RWPE2 (cell line): ENCODE data around the gene TDRD1.

Experiments used
- ATAC-seq: fragments of 200-7000 bp; cut with Tn5 transposase; 3 replicates; pipeline ENCODE4 v1.9.1; 2021; ENCODE audit warnings: low read depth
- DNase-seq: peaks from one replicate; pipeline ENCODE4 v3.0.0-alpha.2; 2020; ENCODE audit warnings: low spot score
- H3K27ac ChIP-seq: fragments of 450-650 bp; 2 replicates; pipeline ENCODE4 v1.5.1; 2017; ENCODE audit warnings: mild to moderate bottlenecking; ENCODE audit not compliant: poor library complexity, severe bottlenecking
- H3K27me3 ChIP-seq: fragments of 250-450 bp; sonication (Bioruptor Pico); 2 replicates; pipeline ENCODE4 v1.5.1; 2021; ENCODE audit warnings: mild to moderate bottlenecking, moderate library complexity; ENCODE audit not compliant: insufficient read depth, poor library complexity, severe bottlenecking
- H3K36me3 ChIP-seq: fragments of 250-450 bp; sonication (Bioruptor Pico); 2 replicates; pipeline ENCODE4 v1.5.1; 2020; ENCODE audit warnings: low read depth, mild to moderate bottlenecking, moderate library complexity
- H3K4me1 ChIP-seq: fragments of 250-450 bp; sonication (Bioruptor Pico); 2 replicates; pipeline ENCODE4 v1.5.1; 2021; ENCODE audit warnings: mild to moderate bottlenecking, moderate library complexity; ENCODE audit not compliant: insufficient read depth, poor library complexity, severe bottlenecking
- H3K4me3 ChIP-seq: fragments of 250-450 bp; sonication (Bioruptor Pico); 2 replicates; pipeline ENCODE4 v1.5.1; 2021; ENCODE audit warnings: mild to moderate bottlenecking, moderate library complexity; ENCODE audit not compliant: severe bottlenecking
- H3K9me3 ChIP-seq: fragments of 250-450 bp; sonication (Bioruptor Pico); 2 replicates; pipeline ENCODE4 v1.5.1; 2021; ENCODE audit warnings: mild to moderate bottlenecking, moderate library complexity; ENCODE audit not compliant: severe bottlenecking
- TF ChIP-seq, protein P1 (sequence below): fragments of 450-650 bp; IDR thresholded peaks from one replicate; pipeline ENCODE4 v1.5.1; 2017; ENCODE audit warnings: mild to moderate bottlenecking, moderate library complexity; ENCODE audit not compliant: poor library complexity, severe bottlenecking

Gene TDRD1

DNA sequence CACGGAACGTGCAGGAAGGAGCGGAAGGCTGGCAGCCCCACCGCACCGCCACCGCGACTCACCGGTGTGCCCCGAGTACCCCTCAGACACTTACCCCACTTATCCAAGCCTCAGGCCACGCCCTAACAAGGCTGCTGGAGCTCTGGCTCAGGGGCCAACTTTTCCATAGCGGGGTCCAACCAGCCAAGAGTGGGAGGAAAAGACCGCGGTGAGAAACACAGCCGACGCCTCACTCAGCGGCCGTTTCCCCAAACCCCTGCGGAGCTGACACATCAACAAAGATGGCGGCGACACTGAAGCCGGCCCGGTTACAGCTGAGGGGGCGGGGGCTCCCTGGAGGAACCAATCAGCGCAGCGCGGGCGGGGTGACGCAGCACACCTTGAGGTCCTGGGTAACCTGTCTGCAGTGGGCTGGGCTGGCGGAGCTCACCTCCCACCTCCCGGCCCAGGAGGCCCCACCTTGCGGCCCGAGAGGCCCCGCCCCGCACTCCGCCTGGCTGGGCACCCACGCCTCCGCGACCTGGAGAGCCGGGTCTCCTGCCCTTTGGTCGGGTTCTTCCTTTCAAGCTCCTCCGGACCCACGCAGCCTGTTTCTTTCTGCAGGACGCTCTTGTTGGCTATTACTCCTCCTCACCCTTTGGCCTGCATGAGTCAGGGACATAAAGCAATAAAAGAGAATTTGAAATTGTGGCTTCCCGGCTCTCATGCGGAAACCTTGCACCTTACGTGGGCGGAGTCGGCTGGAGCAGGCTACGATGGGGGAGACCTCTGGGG is 5.0 kb upstream of the TDRD1 start, which contains the start of gene CCDC186:
CCDC186 (minus strand) TSS at position 283 of the 774 bp plus-strand sequence. CDS start 10,935 bp downstream, outside the sequence.
- H3K4me3 ChIP-seq = peak within 1 kb of the TSS; percentile 78
- peak; percentile 97 for ATAC-seq
- DNase-seq = peak; percentile 99
- no peaks in the 10 kb centered on the region for H3K9me3 ChIP-seq
- no peaks in the 10 kb centered on the region for H3K27me3 ChIP-seq
- H3K4me1 ChIP-seq = peaks cover 14% of the 10 kb centered on the region
- H3K36me3 ChIP-seq = peaks cover 12% of the 10 kb centered on the region
- H3K27ac ChIP-seq = peak within 1 kb of the TSS; percentile 47
- TF ChIP-seq, protein P1, sequence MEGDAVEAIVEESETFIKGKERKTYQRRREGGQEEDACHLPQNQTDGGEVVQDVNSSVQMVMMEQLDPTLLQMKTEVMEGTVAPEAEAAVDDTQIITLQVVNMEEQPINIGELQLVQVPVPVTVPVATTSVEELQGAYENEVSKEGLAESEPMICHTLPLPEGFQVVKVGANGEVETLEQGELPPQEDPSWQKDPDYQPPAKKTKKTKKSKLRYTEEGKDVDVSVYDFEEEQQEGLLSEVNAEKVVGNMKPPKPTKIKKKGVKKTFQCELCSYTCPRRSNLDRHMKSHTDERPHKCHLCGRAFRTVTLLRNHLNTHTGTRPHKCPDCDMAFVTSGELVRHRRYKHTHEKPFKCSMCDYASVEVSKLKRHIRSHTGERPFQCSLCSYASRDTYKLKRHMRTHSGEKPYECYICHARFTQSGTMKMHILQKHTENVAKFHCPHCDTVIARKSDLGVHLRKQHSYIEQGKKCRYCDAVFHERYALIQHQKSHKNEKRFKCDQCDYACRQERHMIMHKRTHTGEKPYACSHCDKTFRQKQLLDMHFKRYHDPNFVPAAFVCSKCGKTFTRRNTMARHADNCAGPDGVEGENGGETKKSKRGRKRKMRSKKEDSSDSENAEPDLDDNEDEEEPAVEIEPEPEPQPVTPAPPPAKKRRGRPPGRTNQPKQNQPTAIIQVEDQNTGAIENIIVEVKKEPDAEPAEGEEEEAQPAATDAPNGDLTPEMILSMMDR = no peak

GRCh38 chr10:114174695-114175188 is 4.4 kb upstream of the TDRD1 start:
- peak overlapping the region; percentile 47 for H3K27ac ChIP-seq
- H3K9me3 ChIP-seq = no peaks in the 10 kb centered on the region
- ATAC-seq (peak; percentile 49), DNase-seq (peak; percentile 64)
- peaks cover 14% of the 10 kb centered on the region for H3K4me1 ChIP-seq
- H3K36me3 ChIP-seq = peaks cover 12% of the 10 kb centered on the region
- TF ChIP-seq, protein P1 = no peak
- H3K4me3 ChIP-seq = peak overlapping the region; percentile 78
- H3K27me3 ChIP-seq = no peaks in the 10 kb centered on the region

DNA sequence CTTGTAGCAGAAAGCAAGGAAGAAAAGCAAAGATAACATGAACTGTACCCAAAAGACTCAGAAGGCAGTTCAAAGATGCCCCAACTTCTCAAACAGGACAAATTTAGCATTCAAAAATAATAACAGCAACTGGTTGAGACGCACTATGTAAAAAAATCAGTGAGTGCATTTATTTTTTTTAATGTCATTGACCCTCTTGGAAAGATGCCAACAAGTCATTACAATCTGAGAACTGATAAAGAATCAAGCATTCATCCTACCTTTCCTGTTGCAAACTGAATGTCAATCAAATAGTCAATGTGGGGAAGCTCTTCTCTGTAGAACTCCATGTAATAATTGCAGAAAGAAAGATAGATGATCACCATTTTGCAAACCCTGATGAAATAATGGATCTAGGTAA is 3.5 kb upstream of the TDRD1 start:
- DNase-seq (no peak), ATAC-seq (no peak)
- no peaks in the 10 kb centered on the region for H3K27me3 ChIP-seq
- H3K4me1 ChIP-seq = peaks cover 14% of the 10 kb centered on the region
- H3K9me3 ChIP-seq = no peaks in the 10 kb centered on the region
- H3K27ac ChIP-seq = no peak overlapping the region
- H3K4me3 ChIP-seq = no peak overlapping the region
- TF ChIP-seq, protein P1 = no peak
- peaks cover 8% of the 10 kb centered on the region for H3K36me3 ChIP-seq

DNA sequence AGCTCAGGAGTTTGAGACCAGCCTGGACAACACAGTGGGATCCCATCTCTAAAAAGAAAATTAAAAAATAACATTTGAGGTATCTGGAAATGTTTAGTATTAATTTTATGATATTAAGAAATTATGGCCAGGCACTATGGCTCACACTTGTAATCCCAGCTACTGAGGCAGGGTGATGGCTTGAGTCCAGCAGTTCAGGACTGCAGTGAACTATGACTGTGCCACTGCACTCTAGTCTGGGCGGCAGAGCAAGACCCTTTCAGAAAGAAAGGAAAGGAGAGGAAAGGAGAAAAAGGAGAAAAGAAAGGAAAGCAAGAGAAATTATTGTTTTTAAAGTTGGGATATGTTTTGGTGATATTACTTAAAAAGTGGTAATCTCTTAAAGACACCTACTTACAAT is 2.6 kb upstream of the TDRD1 start:
- DNase-seq (no peak), ATAC-seq (no peak)
- Histone ChIP-seq H3K27me3 (no peaks in the 10 kb centered on the region), H3K4me1 (peaks cover 14% of the 10 kb centered on the region), H3K36me3 (peaks cover 4% of the 10 kb centered on the region; the same call in 1 of the 2 replicates), H3K9me3 (no peaks in the 10 kb centered on the region), H3K27ac (no peak overlapping the region), H3K4me3 (no peak overlapping the region)
- TF ChIP-seq, protein P1 = no peak

DNA sequence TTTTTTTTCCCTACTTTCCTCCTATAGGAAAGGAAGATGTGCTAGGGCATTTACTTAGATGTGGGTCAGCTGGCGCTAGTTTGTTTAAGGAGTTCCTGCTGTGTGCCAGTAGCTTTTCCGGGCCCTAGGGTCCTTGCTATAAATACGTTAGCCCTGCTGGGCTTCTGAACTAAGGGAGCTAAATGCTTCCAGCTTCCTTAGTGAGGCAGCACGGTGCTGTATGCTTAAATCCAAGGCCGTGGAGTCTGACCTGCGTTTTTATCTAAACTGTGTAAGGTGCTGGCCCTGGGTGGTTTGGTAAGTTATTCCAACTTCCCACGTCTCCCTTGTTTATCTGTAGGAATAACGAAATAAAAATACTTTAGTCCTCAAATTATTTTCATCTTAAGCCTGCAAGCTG is 594 bp downstream of the TDRD1 start:
- peaks cover 5% of the 10 kb centered on the region for H3K4me1 ChIP-seq
- H3K4me3 ChIP-seq = no peak overlapping the region
- H3K27me3 ChIP-seq = no peaks in the 10 kb centered on the region
- no peak overlapping the region for H3K27ac ChIP-seq
- H3K9me3 ChIP-seq = no peaks in the 10 kb centered on the region
- TF ChIP-seq, protein P1 = no peak
- H3K36me3 ChIP-seq = no peaks in the 10 kb centered on the region
- ATAC-seq (no peak), DNase-seq (no peak)
